K562 (cell line): ENCODE data around the gene AKNA. TPM values are rescaled to one million over a fixed set of nuclear protein-coding genes. Genes with fewer than 3 reads are reported as not detected.

Experiments
- ATAC-seq: fragments of 200-7000 bp; cut with Tn5 transposase; 3 replicates; pipeline ENCODE4 v1.9.1; 2020; ENCODE audit warnings: moderate library complexity
- BruUV-seq: library from RNA; stranded (reverse); fragments of 400-500 nt; replicated peaks from 2 replicates; lab custom pipeline; 2021; lab: Mats Ljungman, UMichigan
- CTCF ChIA-PET: fragments of 300-600 bp; formaldehyde crosslinking; extraction: SDS; loops from one replicate; lab custom pipeline; 2021; ENCODE audit warnings: low intra/inter-chr PET ratio; lab: Yijun Ruan, JAX
- POLR2A ChIA-PET: fragments of 300-600, 350-650 bp; sonication (Branson Sonifier 250); formaldehyde crosslinking; extraction: SDS; loops from one replicate; lab custom pipeline; 2021; ENCODE audit warnings: antibody characterized with exemption, inconsistent platforms; lab: Yijun Ruan, JAX
- DNase-seq, 4 experiments: peaks; one replicate each; pipeline versions ENCODE4 v3.0.0 to v3.0.0-alpha.2; 2011 to 2018; ENCODE audit warnings: low spot score in 3 of 4, mixed read lengths in 3 of 4; ENCODE audit errors: extremely low read depth in 1 of 4
- FAIRE-seq: peaks from 2 replicates; lab custom pipeline; 2011; peaks lifted over from hg19 to GRCh38; lab: Jason Lieb, UNC
- H2AFZ ChIP-seq: 2 replicates; pipeline ENCODE4 v1.6.0; 2011; ENCODE audit warnings: low read depth, low read length, control low read depth, inconsistent platforms
- H3K27ac ChIP-seq: fragments of 200-600 bp; 3 replicates; pipeline ENCODE4 v1.8.0; 2011; ENCODE audit warnings: low read depth, mild to moderate bottlenecking, control low read depth, inconsistent platforms, low read length, moderate library complexity, mixed read lengths; ENCODE audit errors: extremely low read depth
- H3K27me3 ChIP-seq, 2 experiments: fragments of 300-600 bp in 1 of 2; 2 replicates in 1 of 2; 3 replicates in 1 of 2; pipeline versions ENCODE4 v1.6.0 to v1.8.0; 2011; ENCODE audit warnings: inconsistent platforms in 2 of 2, low read length in 2 of 2, mild to moderate bottlenecking in 1 of 2, mixed read lengths in 1 of 2, moderate library complexity in 1 of 2; ENCODE audit not compliant: control insufficient read depth in 2 of 2, insufficient read depth in 2 of 2
- H3K36me3 ChIP-seq: fragments of 300-600 bp; 3 replicates; pipeline ENCODE4 v1.8.0; 2011; ENCODE audit warnings: mild to moderate bottlenecking, low read length, inconsistent platforms; ENCODE audit not compliant: control insufficient read depth, insufficient read depth
- H3K4me1 ChIP-seq, 2 experiments: fragments of 200-600 bp in 1 of 2; replicated peaks in 1 of 2; 2 replicates in 1 of 2; 3 replicates in 1 of 2; pipeline versions ENCODE4 v1.5.1 to v1.8.0; 2011; ENCODE audit warnings: inconsistent platforms in 2 of 2, low read length in 2 of 2, mild to moderate bottlenecking in 1 of 2, mixed read lengths in 1 of 2, moderate library complexity in 1 of 2; ENCODE audit not compliant: control insufficient read depth in 2 of 2, insufficient read depth in 2 of 2
- H3K4me2 ChIP-seq: 2 replicates; pipeline ENCODE4 v1.6.1; 2011; ENCODE audit warnings: low read length, control low read depth, inconsistent platforms, mixed read lengths; ENCODE audit not compliant: insufficient read depth
- H3K4me3 ChIP-seq: fragments of 200-600 bp; sonication (generic), shearing (Covaris generic); 2 replicates; pipeline ENCODE4 v1.5.1; 2016; ENCODE audit warnings: control low read depth, inconsistent platforms
- H3K79me2 ChIP-seq: fragments of 200-600 bp; 3 replicates; pipeline ENCODE4 v1.8.0; 2011; ENCODE audit warnings: low read length, inconsistent platforms; ENCODE audit not compliant: control insufficient read depth, insufficient read depth
- H3K9ac ChIP-seq, 2 experiments: 2 replicates each; pipeline versions ENCODE4 v1.6.0 to v1.6.1; 2011; ENCODE audit warnings: low read depth in 2 of 2, low read length in 2 of 2, control low read depth in 1 of 2, inconsistent platforms in 1 of 2, mild to moderate bottlenecking in 1 of 2, mixed read lengths in 1 of 2; ENCODE audit not compliant: insufficient read depth in 1 of 2
- H3K9me1 ChIP-seq: one replicate; pipeline ENCODE4 v1.6.0; 2011; ENCODE audit warnings: inconsistent platforms, mild to moderate bottlenecking, low read length, moderate library complexity; ENCODE audit not compliant: control insufficient read depth, insufficient read depth
- H3K9me3 ChIP-seq: replicated peaks from 2 replicates; pipeline ENCODE4 v1.5.1; 2011; ENCODE audit warnings: low read depth, low read length, inconsistent platforms; ENCODE audit not compliant: control insufficient read depth, insufficient read depth
- H4K20me1 ChIP-seq: replicated peaks from 2 replicates; pipeline ENCODE4 v1.6.1; 2011; ENCODE audit warnings: low read length, inconsistent platforms, mixed read lengths; ENCODE audit not compliant: control insufficient read depth, insufficient read depth
- NCOA6 ChIP-seq: fragments of 450-650 bp; IDR thresholded peaks from 2 replicates; pipeline ENCODE4 v1.6.1; 2017; ENCODE audit warnings: mild to moderate bottlenecking
- NCOR1 ChIP-seq: fragments of 450-650 bp; IDR thresholded peaks from 2 replicates; pipeline ENCODE4 v1.6.1; 2016; ENCODE audit warnings: mild to moderate bottlenecking, moderate library complexity
- SP2 ChIP-seq: IDR thresholded peaks from 2 replicates; pipeline ENCODE4 v1.6.1; 2011; ENCODE audit warnings: mild to moderate bottlenecking, low read depth, low read length, moderate library complexity; ENCODE audit not compliant: poor library complexity, severe bottlenecking; ENCODE audit errors: extremely low read depth
- ZFP36 ChIP-seq: fragments of 150-350 bp; IDR thresholded peaks from 2 replicates; pipeline ENCODE4 v1.6.1; 2018; ENCODE audit warnings: low read length, low read depth; ENCODE audit not compliant: partially characterized antibody
- ZSCAN32 ChIP-seq: fragments of 450-650 bp; formaldehyde crosslinking; IDR thresholded peaks from 2 replicates; pipeline ENCODE4 v1.4.0; 2020; ENCODE audit warnings: mild to moderate bottlenecking, moderate library complexity
- WGBS: fragments of 100-300 bp; shearing (Covaris generic); methylation state at CpG from one replicate; pipeline ENCODE4 v1.1.6; 2016; ENCODE audit warnings: low coverage, mixed read lengths; ENCODE audit not compliant: insufficient coverage; ENCODE audit errors: missing lambda C conversion rate; 5-methylcytosine and 5-hydroxymethylcytosine counted together
- in situ Hi-C: fragments of 300-500 bp; cut with MboI; formaldehyde crosslinking; loops from 4 replicates; pipeline ENCODE4 v1.15.0; 2018; ENCODE audit warnings: inconsistent platforms, mixed read lengths
- intact Hi-C: fragments of 100-400 bp; cut with micrococcal nuclease; formaldehyde crosslinking; loops from 2 replicates; pipeline ENCODE4 v1.14.2; 2022
- polyA plus RNA-seq, 8 experiments: library from polyadenylated mRNA; depleted of rRNA in 4 of 8; stranded (reverse) in 5 of 8; unstranded in 3 of 8; fragments of >200 nt; fragmentation: Nextera tagmentation in 2 of 8; fragmentation: Illumina TruSeq in 1 of 8; extraction: Ambion mirVana in 2 of 8; extraction: Trizol in 1 of 8; gene quantifications; 2 replicates each; pipeline versions ENCODE4 v1.2.1 to v1.2.3, GENCODE V29; 2011 to 2014; ENCODE audit warnings: inconsistent platforms in 1 of 8, missing spikeins in 1 of 8
- total RNA-seq, 7 experiments: library from RNA; depleted of rRNA in 6 of 7; stranded (reverse); fragments of >200 nt in 6 of 7; fragmentation: Illumina TruSeq in 2 of 7; extraction: Trizol in 2 of 7; gene quantifications; 2 replicates each; pipeline versions ENCODE4 v1.2.1 to v1.2.3, GENCODE V29; 2011 to 2021; ENCODE audit warnings: low replicate concordance in 1 of 7
- TF ChIP-seq, protein P1 (sequence below): fragments of 450-650 bp; formaldehyde crosslinking; IDR thresholded peaks from 2 replicates; pipeline ENCODE4 v1.4.0; 2020; ENCODE audit warnings: mild to moderate bottlenecking
- TF ChIP-seq, protein P2 (sequence below): sonication (generic); formaldehyde crosslinking; IDR thresholded peaks from 2 replicates; pipeline ENCODE4 v1.8.1; 2023; ENCODE audit warnings: mild to moderate bottlenecking, missing genetic modification reagents

Gene AKNA
- total and polyA plus RNA-seq, 9 of the 15 experiments (the other 6 are each of a cell fraction or from before 2014, with no cell fraction given) = 0.29 to 20.5 (median 3.9) TPM

DNA sequence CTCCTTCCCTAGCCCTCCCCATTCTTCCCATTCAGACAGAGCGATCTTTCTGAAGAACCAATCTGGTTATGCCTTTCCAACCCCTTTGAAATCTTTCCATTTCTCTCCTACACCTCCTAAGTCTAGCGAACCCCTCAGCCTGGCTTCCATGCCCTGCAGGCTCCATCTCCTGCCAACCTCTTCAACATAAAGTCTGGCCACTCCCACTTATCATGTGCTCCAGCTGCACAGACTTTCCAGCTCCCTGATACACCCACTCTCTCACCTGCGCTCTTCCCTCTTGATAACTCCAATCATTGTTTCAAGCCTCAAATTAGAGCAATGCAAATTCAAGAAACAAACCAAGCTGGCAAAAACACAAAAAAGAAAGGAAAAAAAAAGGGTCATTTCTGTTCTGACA is 68.6 kb downstream of the AKNA start:
- Histone ChIP-seq H4K20me1 (no peaks in the 10 kb centered on the region), H3K27ac (no peak overlapping the region), H3K4me3 (no peak overlapping the region), H3K4me2 (no peak overlapping the region), H3K79me2 (no peaks in the 10 kb centered on the region), H2AFZ (no peak overlapping the region), H3K9me3 (no peaks in the 10 kb centered on the region), H3K27me3 (peaks cover 6 to 31% of the 10 kb centered on the region in 2 experiments; a peak in 3 of 5 replicates), H3K4me1 (no peaks in the 10 kb centered on the region; a peak in 1 of 5 replicates), H3K9me1 (no peaks in the 10 kb centered on the region), H3K36me3 (no peaks in the 10 kb centered on the region), H3K9ac (no peak overlapping the region)
- TF ChIP-seq, protein P1, sequence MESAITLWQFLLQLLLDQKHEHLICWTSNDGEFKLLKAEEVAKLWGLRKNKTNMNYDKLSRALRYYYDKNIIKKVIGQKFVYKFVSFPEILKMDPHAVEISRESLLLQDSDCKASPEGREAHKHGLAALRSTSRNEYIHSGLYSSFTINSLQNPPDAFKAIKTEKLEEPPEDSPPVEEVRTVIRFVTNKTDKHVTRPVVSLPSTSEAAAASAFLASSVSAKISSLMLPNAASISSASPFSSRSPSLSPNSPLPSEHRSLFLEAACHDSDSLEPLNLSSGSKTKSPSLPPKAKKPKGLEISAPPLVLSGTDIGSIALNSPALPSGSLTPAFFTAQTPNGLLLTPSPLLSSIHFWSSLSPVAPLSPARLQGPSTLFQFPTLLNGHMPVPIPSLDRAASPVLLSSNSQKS (CRISPR knock-in tag) = no peak
- no peak for TF ChIP-seq SP2
- no peak for TF ChIP-seq ZFP36
- TF ChIP-seq, protein P2, sequence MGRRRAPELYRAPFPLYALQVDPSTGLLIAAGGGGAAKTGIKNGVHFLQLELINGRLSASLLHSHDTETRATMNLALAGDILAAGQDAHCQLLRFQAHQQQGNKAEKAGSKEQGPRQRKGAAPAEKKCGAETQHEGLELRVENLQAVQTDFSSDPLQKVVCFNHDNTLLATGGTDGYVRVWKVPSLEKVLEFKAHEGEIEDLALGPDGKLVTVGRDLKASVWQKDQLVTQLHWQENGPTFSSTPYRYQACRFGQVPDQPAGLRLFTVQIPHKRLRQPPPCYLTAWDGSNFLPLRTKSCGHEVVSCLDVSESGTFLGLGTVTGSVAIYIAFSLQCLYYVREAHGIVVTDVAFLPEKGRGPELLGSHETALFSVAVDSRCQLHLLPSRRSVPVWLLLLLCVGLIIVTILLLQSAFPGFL = no peak
- TF ChIP-seq ZSCAN32 (CRISPR knock-in tag) = no peak
- no peak for TF ChIP-seq NCOR1
- no peak for TF ChIP-seq NCOA6
- ChIA-PET CTCF (no interaction called here), POLR2A (no interaction called here)
- BruUV-seq = no TSS peak
- FAIRE-seq = no peak
- intact Hi-C loops = no loop called here
- in situ Hi-C loops = no loop called here
- 39% methylated on average over 3 of the region's 3 CpGs for WGBS
- no peak for DNase-seq
- no peak for ATAC-seq
